ENCODE measurements around the gene FXR1.
"Not testable (repeated sequence)": the region's sequence is repeated elsewhere in the genome, so short reads cannot be mapped to it uniquely, and the experiment has no call there.

The FXR1 gene

GRCh38 chr3:180912304-180913296 lies at the start of gene FXR1:
Gene FXR1 (plus strand): TSS chr3:180912670. CDS start chr3:180912686, 16 bp downstream.
- TF ChIP-seq, protein P1, sequence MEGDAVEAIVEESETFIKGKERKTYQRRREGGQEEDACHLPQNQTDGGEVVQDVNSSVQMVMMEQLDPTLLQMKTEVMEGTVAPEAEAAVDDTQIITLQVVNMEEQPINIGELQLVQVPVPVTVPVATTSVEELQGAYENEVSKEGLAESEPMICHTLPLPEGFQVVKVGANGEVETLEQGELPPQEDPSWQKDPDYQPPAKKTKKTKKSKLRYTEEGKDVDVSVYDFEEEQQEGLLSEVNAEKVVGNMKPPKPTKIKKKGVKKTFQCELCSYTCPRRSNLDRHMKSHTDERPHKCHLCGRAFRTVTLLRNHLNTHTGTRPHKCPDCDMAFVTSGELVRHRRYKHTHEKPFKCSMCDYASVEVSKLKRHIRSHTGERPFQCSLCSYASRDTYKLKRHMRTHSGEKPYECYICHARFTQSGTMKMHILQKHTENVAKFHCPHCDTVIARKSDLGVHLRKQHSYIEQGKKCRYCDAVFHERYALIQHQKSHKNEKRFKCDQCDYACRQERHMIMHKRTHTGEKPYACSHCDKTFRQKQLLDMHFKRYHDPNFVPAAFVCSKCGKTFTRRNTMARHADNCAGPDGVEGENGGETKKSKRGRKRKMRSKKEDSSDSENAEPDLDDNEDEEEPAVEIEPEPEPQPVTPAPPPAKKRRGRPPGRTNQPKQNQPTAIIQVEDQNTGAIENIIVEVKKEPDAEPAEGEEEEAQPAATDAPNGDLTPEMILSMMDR (IDR thresholded peaks at IDR 0.05; ENCODE audit: low read depth, low read length, missing control alignments): peak; percentile 50
- H3K4me3 ChIP-seq (replicated peaks; ENCODE audit: low read depth, low read length): peak within 1 kb of the TSS; percentile 100
- DNase-seq (ENCODE audit: extremely low read depth, low read depth): peak; percentile 52

- TF ChIP-seq, protein P1 (IDR thresholded peaks at IDR 0.05; ENCODE audit: low read depth, low read length, missing control alignments): no peak
- H3K4me3 ChIP-seq (replicated peaks; ENCODE audit: low read depth, low read length): 0 out of 2 replicates have a peak overlapping the region, but pooled peaks have one; percentile 2
- DNase-seq (ENCODE audit: extremely low read depth, low read depth): no peak
Observed at GRCh38 chr3:180870008-180870699, 42.3 kb upstream of the FXR1 start.

DNA sequence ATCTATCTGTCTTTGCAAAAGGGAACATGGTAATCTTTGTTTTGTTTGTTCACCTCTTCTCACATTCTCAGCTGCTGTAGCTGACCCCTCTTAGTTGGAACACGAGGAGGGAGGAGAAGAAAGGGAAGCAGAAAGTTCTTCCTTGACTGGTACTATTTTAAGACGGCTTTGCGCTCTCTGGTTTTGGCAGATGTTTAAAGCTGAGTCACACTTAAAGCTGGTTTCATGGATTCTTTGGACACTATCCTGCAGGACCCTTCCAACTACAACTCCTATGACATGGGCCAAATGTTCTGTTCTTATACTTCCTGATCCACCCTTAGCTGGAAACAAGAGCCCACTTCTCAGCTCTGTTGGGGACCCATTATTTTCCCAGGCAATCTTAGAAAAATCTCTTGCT lies 40.6 kb upstream of the FXR1 start:
- H3K4me3 ChIP-seq (replicated peaks; ENCODE audit: low read depth, low read length): no peak overlapping the region
- TF ChIP-seq, protein P1 (IDR thresholded peaks at IDR 0.05; ENCODE audit: low read depth, low read length, missing control alignments): no peak
- no peak for DNase-seq (ENCODE audit: extremely low read depth, low read depth)

- H3K4me3 ChIP-seq (replicated peaks; ENCODE audit: low read depth, low read length); DNase-seq (ENCODE audit: extremely low read depth, low read depth): not testable (repeated sequence)
Observed at GRCh38 chr3:180872430-180872829, 40.0 kb upstream of the FXR1 start.

GRCh38 chr3:180875124-180875698 lies 37.3 kb upstream of the FXR1 start:
- DNase-seq (ENCODE audit: extremely low read depth, low read depth): no peak
- no peak overlapping the region for H3K4me3 ChIP-seq (replicated peaks; ENCODE audit: low read depth, low read length)
- TF ChIP-seq, protein P1 (IDR thresholded peaks at IDR 0.05; ENCODE audit: low read depth, low read length, missing control alignments): no peak

DNA sequence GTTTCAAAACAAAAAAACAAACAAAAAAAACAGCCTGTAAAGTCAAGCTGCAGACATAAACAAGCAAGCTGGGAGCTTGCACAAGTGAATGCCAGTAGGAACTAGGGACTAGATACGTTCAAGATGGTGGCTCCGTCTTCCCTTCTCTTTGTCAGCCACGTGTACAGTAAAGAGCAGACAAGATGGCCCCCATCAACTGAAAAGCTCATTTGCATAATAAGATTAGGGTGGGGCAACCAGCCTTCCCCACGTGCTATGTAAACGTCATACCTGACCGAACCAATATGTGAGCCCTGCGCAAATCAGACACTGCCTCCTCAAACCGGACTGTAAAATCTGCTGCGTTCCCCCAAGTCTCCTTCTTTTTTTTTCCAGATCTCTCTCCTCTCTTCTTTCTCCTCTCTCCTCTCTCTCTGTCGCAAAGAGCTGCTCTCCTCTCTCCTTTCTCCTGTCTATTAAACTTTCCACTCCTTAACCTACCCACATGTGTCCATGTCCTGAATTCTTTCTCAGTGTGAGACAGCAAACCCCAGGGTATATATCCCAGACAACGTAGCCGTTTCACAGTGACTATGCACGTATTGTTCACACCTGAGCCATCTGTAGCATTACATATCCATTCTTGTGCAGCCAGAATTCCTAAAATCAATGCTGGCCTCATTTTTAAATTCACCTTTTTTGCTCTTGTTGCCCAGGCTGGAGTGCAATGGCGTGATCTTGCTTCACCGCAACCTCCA lies 31.2 kb upstream of the FXR1 start:
- no peak for DNase-seq (ENCODE audit: extremely low read depth, low read depth)
- TF ChIP-seq, protein P1 (IDR thresholded peaks at IDR 0.05; ENCODE audit: low read depth, low read length, missing control alignments): no peak
- H3K4me3 ChIP-seq (replicated peaks; ENCODE audit: low read depth, low read length): no peak overlapping the region

Data from HFF-Myc (cell line).